GM12874 (cell line): ENCODE measurements around the gene KNDC1.

Source experiments
- TF ChIP-seq, protein P1 (sequence below): IDR thresholded peaks from 2 replicates; pipeline ENCODE4 v1.5.1; 2011; ENCODE audit warnings: low read depth, mild to moderate bottlenecking, control low read depth, low read length, moderate library complexity; ENCODE audit not compliant: insufficient read depth

The KNDC1 gene

DNA sequence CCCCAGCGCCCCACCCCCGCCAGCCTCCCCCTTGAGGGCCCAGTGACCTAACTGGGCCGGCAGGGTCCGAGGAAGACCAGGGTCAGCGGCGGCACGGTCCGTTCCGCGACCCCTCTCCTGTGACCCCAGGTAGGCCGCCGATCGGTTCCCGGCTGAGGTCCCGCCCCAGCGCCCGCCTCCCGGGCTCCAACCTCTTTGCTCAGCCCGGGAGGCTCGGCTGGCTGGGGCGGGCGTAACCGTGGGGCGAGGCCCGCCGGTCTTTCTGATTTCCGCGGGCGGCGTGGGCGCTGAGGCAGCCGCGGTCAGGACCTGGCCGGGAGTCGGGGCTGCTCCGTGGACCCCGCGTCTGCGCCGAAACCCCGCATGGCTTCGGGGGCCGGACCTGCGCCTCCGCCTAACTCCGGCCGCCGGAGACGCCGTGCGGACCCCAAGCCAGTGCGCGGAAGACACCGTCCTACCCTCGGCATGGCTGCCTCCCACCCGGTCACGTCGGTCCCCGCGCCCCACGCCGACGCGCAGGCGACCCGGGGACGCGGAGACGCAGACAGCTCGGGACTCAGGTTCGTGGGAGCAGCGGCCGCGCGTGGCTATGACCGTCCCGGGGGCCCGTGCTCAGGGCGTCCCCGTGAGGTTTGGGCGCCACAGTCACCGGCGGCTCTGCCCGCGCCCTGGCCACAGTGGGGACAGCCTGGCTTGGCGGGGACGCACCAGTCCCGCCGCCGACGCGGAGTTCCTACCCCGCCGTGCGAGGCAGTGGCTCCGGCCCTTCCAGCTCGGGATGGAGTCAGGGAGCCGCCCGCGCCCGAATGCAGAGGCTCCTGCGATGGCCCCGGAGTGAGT lies 76.6 kb downstream of the KNDC1 start:
- TF ChIP-seq, protein P1, sequence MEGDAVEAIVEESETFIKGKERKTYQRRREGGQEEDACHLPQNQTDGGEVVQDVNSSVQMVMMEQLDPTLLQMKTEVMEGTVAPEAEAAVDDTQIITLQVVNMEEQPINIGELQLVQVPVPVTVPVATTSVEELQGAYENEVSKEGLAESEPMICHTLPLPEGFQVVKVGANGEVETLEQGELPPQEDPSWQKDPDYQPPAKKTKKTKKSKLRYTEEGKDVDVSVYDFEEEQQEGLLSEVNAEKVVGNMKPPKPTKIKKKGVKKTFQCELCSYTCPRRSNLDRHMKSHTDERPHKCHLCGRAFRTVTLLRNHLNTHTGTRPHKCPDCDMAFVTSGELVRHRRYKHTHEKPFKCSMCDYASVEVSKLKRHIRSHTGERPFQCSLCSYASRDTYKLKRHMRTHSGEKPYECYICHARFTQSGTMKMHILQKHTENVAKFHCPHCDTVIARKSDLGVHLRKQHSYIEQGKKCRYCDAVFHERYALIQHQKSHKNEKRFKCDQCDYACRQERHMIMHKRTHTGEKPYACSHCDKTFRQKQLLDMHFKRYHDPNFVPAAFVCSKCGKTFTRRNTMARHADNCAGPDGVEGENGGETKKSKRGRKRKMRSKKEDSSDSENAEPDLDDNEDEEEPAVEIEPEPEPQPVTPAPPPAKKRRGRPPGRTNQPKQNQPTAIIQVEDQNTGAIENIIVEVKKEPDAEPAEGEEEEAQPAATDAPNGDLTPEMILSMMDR = no peak

DNA sequence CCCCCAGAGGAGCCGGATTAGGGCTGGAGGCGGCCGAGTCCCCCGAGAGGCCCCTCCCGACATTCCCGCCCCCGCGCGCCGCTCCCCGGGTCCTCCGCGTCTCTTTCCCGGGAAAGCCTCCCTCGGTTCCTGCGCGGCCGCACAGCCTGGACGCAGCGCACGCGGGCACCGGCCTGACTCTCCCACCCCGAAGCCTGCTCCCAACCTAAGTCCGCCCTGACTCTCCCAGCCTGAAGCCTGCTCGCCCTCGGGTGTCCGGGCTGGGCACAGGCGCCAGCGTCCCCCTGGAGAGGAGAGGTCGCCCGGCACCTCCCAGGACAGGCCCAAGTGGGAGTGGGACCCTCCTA lies 77.2 kb downstream of the KNDC1 start:
- TF ChIP-seq, protein P1 = no peak

DNA sequence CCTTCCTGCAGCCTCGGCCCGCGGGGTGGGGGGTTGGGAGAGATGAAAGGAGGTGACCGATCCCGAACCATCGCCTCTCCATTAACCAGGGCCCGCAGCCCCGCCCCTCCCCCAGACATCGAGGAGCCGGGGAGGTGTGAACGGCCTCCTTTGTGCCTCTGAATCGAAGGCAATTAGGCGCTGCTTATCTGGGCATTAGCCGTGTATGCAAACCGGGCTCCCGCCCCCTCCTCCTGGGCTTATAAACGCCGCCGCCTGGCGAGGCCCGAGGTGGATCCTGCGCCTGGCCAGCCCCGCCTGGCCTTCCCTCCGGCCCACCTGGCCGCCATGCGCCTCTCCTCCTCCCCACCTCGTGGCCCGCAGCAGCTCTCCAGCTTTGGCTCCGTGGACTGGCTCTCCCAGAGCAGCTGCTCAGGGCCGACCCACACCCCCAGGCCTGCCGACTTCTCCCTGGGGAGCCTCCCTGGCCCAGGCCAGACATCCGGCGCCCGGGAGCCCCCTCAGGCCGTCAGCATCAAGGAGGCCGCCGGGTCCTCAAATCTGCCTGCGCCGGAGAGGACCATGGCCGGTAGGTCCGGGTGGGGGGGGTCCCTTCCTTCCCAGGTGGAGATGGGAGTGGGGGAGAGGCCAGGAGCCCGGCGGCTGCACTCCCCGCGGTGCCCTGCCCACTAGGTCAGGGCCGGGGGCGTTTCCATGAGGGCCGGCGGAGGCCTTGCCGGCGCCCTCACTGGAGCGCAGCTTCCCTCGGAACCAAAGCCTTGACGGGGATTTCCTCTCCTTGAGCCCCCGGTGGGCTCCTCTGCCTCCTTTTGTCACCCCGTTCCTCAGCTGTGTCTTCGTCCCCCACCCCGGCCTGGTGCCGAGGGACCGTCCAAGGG lies 77.8 kb downstream of the KNDC1 start, which contains the start of gene VENTX:
Gene VENTX, plus strand, starts transcription at position 268 of the 878 bp plus-strand sequence. Its CDS starts 60 bp downstream, at position 328.
- TF ChIP-seq, protein P1 = no peak

DNA sequence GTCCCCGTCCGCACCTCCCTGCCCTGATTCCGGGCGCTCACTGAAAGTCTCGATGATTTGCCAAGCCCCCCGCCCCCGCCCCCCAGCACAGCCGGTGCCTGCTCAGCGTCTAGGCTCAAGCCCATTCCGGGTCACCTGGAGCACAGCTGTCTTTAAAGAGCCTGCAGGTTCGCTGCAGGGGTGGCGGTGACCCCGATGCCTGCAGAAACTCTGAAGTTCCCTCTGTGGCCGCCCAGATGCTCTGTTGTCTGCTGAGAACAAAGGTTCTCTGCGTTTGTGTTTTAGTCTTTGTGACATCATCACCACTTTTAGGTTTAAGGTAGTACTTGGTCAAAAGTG lies 78.4 kb downstream of the KNDC1 start:
- TF ChIP-seq, protein P1 = no peak

DNA sequence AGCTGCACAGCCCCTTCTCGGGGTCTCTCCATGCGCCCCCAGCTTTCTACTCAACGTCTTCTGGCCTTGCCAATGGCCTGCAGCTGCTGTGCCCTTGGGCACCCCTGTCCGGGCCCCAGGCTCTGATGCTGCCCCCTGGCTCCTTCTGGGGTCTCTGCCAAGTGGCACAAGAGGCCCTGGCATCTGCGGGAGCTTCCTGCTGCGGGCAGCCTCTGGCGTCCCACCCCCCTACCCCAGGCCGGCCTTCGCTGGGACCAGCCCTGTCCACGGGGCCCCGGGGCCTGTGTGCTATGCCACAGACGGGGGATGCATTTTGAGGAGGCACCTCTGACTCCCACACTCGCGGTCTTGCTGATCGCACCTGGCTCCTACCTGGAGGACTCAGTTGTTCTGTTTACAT lies 80.0 kb downstream of the KNDC1 start:
- TF ChIP-seq, protein P1 = no peak

DNA sequence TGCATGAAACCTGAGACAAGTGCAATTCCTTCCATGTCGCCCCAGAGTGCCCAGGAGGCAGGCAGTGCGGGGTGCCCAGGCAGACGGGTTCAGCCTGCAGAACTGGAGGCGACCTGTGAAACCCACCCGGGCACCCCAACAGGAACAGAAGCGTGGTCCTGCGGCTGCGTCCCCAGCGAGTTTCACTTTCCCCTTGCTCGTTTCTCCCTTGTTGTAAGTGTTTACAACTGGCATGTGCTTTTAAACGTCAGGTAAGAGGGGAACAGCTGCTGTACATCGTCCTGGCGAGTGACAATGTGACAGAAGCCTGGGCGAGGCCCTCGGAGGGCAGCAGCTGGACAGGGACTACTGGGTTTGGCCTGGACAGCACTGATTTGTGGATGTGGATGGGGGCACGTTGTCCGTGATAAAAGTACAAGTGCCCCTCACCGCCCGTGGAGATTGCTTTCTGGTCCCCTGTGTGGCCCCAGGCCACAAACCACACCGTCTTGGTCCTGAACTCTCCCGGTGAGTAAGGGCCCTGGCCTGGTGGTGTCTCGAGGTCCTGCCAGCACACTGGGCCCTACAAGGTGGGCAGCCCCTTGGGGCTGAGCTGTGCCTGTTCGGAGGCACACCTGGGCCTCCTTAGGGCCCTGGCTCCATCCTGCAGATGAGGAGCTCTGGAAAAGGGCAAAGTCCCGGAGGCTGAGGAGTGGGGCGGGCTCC lies 81.6 kb downstream of the KNDC1 start:
- TF ChIP-seq, protein P1 = no peak
